ENCODE measurements around the gene PURB.
"Not testable (repeated sequence)": the region's sequence is repeated elsewhere in the genome, so short reads cannot be mapped to it uniquely, and the experiment has no call there.

PURB gene

DNA sequence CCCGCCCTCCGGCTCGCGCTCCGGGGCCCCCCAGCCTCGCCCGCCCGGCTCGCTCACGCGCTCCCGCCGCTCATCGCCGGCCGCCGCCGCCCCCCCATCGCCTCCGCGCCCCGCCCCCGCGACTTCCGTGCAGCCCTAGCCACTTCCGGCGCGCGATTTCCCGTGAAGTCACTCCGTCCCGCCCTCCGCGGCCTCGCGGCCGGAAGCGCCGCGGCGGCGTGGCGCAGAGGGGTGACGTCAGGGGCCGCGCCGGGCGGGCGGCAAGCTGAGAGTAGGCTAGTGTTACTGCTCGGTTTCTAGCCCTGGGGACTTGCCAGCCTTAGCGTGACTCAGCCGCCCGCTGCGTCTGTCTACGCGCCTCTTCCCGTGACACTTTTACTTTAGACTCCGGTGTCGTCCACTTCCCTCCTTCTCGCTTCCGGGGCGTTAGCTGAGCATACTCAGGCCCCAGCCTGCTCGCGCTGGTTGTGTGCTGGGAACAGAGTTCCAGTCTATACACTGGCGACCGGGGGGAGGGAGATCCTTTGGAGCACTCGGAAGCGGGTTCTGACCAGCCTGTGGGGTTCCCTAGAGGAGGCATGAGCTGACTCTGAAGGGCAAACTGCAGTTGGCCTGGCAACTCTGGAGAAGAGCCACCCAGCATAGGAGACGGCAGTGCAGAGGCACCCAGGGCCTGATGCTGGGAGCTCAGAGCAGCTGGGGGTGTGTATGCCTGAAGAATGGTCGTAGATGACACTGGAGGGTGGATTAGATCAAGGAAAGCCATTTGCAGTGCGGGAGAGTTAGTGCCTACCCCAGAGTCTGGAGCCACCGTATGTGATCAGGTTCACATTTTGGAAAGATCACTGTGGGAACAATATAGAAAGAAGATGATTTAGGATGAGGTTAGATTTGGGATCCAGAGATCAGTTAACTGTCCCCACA, at the start of gene PURB:
Gene PURB, minus strand, starts transcription at position 137 of the 924 bp plus-strand sequence. CDS start 182 bp downstream, outside the sequence.
- peaks cover 5% of the 10 kb centered on the region for H3K9me3 Mint-ChIP-seq
- H3K27ac Mint-ChIP-seq, result peak within 1 kb of the TSS; percentile 98
- peak; percentile 97 for DNase-seq
- H3K4me3 Mint-ChIP-seq, result peak within 1 kb of the TSS; percentile 91
- H3K36me3 Mint-ChIP-seq (ENCODE audit: low read depth), result peaks cover 46% of the 10 kb centered on the region
- peaks cover 55% of the 10 kb centered on the region for H3K4me1 Mint-ChIP-seq (ENCODE audit: low read depth)
- no peaks in the 10 kb centered on the region for H3K27me3 Mint-ChIP-seq

DNA sequence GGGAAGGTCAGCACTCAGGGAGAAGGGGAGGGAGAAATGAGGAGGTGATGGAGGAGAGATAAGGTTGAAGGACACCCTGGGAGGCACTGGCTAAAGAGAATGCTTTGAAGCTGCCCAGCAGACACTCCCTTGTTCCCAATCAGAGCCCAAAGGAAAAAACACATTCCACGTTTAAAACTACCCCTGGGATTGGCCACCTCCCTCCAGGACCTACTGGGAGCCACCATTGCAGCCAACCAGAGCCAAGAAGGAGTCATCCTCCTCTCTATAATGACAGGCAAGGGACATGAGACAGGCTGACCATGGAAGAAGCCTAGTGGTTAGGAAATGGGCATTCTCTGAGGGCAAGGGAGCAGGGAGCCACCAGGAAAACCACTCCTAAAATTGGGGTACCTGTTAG, 49.7 kb upstream of the PURB start:
- no peak for DNase-seq

DNA sequence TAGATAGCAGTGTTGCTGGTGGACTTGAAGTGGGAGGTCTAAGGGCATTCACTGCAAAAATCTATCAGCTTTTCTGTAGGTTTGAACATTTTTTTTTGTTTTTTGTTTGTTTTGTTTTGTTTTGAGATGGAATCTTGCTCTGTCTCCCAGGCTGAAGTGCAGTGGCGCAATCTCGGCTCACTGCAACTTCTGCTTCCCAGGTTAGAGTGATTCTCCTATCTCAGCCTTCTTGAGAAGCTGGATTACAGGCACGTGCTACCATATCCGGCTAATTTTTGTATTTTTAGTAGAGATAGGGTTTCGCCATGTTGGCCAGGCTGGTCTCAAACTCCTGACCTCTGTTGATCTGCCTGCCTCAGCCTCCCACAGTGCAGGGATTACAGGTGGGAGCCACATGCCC, 49.2 kb upstream of the PURB start:
- not testable (repeated sequence) for H3K27ac Mint-ChIP-seq; H3K4me3 Mint-ChIP-seq; H3K36me3 Mint-ChIP-seq (ENCODE audit: low read depth); H3K27me3 Mint-ChIP-seq; H3K9me3 Mint-ChIP-seq; DNase-seq; H3K4me1 Mint-ChIP-seq (ENCODE audit: low read depth)

More for the DNA sequence above, 49.7 kb upstream of the PURB start:
- no peak overlapping the region for H3K4me3 Mint-ChIP-seq
- H3K27me3 Mint-ChIP-seq, result no peaks in the 10 kb centered on the region
- H3K9me3 Mint-ChIP-seq, result no peaks in the 10 kb centered on the region
- H3K4me1 Mint-ChIP-seq (ENCODE audit: low read depth), result no peaks in the 10 kb centered on the region
- no peak overlapping the region for H3K27ac Mint-ChIP-seq
- H3K36me3 Mint-ChIP-seq (ENCODE audit: low read depth), result no peaks in the 10 kb centered on the region

- Mint-ChIP-seq H3K36me3 (ENCODE audit: low read depth) (no peaks in the 10 kb centered on the region), H3K27ac (no peak overlapping the region), H3K27me3 (no peaks in the 10 kb centered on the region), H3K9me3 (no peaks in the 10 kb centered on the region), H3K4me1 (ENCODE audit: low read depth) (no peaks in the 10 kb centered on the region), H3K4me3 (no peak overlapping the region)
- no peak for DNase-seq
Measured at GRCh38 chr7:44930921-44931320, 45.6 kb upstream of the PURB start.

DNA sequence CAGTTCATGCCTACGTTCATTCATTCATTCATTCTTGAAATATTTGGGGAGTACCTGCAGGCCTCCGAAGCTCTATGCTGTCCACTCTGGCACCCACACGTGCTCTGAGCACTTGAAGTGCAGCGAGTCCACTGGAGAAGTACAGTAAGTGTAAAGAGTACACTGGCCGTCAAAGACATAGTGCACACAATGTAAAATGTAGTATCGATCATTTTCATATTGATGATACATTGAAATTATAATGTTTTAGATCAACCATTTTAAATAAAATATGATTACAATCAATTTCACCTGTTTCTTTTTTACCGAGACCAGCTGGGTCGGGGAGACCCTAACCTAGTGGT, 37.0 kb upstream of the PURB start:
- no peak overlapping the region for H3K4me3 Mint-ChIP-seq
- H3K9me3 Mint-ChIP-seq, result no peaks in the 10 kb centered on the region

DNA sequence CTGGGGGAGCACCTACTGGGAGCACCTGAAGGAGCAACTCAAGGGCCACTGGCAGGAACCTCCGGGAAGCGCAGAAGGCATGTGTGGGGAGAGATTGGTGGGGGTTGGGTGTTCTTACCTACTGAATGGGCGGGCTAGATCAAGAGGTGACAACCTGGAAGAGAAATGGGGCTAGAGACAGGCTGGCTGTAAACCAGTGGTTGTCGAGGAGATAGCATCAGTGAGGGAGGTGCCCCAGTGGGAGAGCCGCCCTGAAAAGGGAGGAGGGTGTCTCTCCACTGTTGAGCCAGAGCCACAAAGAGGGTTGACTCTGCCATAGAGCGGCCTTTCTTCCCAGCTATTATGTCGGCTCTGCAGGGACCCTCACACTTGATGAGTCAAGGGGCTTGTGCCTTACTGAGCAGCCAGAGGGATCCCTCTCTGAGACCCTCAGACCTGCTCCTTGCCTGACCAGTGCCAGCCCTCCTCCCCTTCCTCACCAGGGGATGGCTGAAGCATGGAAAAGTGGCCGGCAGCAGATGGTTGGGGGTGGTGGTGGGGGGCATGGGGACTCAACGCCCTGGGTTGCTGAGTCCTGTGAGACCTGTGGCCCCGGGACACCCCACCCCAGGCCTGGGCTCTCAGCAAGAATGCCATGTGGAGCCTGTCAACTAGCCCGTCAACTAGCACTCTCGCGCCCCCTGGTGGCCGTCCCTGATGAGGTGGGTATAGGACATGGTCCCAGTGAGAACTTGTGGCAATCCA, 36.4 kb upstream of the PURB start:
- H3K36me3 Mint-ChIP-seq (ENCODE audit: low read depth), result no peaks in the 10 kb centered on the region
- peak; percentile 98 for DNase-seq
- no peaks in the 10 kb centered on the region for H3K9me3 Mint-ChIP-seq
- peaks cover 19% of the 10 kb centered on the region for H3K4me1 Mint-ChIP-seq (ENCODE audit: low read depth)
- H3K4me3 Mint-ChIP-seq, result no peak overlapping the region
- no peaks in the 10 kb centered on the region for H3K27me3 Mint-ChIP-seq
- peak overlapping the region; percentile 34 for H3K27ac Mint-ChIP-seq

More for the DNA sequence above, 37.0 kb upstream of the PURB start:
- H3K27me3 Mint-ChIP-seq, result no peaks in the 10 kb centered on the region
- no peaks in the 10 kb centered on the region for H3K36me3 Mint-ChIP-seq (ENCODE audit: low read depth)
- no peak overlapping the region for H3K27ac Mint-ChIP-seq
- DNase-seq, result no peak
- peaks cover 19% of the 10 kb centered on the region for H3K4me1 Mint-ChIP-seq (ENCODE audit: low read depth)

DNA sequence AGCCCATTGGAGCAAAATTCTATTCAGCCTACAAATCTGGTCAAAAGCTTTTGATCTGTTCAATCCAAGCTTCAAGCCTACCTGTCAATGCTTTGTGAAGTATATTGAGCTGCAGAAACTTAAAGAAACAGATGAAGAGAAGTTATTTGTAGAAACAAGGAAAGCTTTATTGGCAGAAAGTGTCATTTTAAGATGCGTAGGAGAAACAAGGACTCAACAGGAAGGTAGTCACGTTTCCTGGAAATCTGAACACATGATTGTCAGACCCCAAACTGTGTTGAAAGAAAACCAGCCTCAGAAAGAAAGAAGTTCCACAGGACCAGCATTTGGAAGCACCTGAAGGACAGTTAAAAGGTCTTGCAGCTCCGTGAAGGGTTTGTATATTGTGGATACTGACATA, 34.8 kb upstream of the PURB start:
- peak overlapping the region; percentile 57 for H3K27ac Mint-ChIP-seq
- no peaks in the 10 kb centered on the region for H3K27me3 Mint-ChIP-seq
- no peaks in the 10 kb centered on the region for H3K9me3 Mint-ChIP-seq
- H3K4me3 Mint-ChIP-seq, result no peak overlapping the region
- H3K4me1 Mint-ChIP-seq (ENCODE audit: low read depth), result peaks cover 24% of the 10 kb centered on the region
- DNase-seq, result no peak
- H3K36me3 Mint-ChIP-seq (ENCODE audit: low read depth), result no peaks in the 10 kb centered on the region

DNA sequence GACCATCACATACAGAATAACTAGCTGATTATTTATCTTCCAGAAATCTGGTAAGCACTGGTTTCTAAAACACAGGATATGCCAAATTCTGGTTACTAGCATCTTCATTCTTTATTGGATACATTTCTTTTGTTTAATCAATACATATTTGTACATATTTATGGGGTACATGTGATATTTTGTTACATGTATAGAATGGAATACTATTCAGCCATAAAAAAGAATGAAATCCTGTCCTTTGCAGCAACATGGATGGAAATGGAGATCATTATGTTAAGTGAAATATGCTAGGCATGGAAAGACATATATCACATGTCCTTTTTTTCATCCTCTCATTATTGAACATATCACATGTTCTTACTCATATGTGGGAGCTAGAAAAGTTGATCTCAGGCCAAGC, 32.7 kb upstream of the PURB start:
- no peaks in the 10 kb centered on the region for H3K9me3 Mint-ChIP-seq
- H3K27ac Mint-ChIP-seq, result no peak overlapping the region
- DNase-seq, result no peak
- H3K4me3 Mint-ChIP-seq, result no peak overlapping the region
- H3K27me3 Mint-ChIP-seq, result no peaks in the 10 kb centered on the region
- peaks cover 39% of the 10 kb centered on the region for H3K4me1 Mint-ChIP-seq (ENCODE audit: low read depth)
- no peaks in the 10 kb centered on the region for H3K36me3 Mint-ChIP-seq (ENCODE audit: low read depth)

DNA sequence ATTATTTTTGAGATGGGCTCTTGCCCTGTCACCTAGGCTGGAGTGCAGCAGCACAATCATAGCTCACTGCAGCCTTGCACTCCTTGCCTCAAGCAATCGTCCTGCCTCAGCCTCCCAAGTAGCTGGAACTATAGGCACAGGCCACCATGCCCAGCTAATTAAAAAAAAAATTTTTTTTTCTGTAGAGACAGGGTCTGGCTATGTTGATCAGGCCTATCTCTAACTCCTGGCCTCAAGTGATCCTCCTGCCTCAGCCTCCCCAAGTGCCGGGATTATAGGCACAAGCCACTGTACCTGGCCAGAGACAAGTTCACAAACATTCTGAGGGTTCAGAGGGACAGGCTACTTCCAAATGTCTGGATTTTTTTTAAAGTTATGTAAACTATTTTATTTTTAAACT, 32.1 kb upstream of the PURB start:
- H3K27me3 Mint-ChIP-seq, result no peaks in the 10 kb centered on the region
- H3K9me3 Mint-ChIP-seq, result no peaks in the 10 kb centered on the region
- H3K4me1 Mint-ChIP-seq (ENCODE audit: low read depth), result peaks cover 39% of the 10 kb centered on the region
- H3K36me3 Mint-ChIP-seq (ENCODE audit: low read depth), result no peaks in the 10 kb centered on the region
- H3K27ac Mint-ChIP-seq, result no peak overlapping the region
- no peak for DNase-seq
- H3K4me3 Mint-ChIP-seq, result no peak overlapping the region

DNA sequence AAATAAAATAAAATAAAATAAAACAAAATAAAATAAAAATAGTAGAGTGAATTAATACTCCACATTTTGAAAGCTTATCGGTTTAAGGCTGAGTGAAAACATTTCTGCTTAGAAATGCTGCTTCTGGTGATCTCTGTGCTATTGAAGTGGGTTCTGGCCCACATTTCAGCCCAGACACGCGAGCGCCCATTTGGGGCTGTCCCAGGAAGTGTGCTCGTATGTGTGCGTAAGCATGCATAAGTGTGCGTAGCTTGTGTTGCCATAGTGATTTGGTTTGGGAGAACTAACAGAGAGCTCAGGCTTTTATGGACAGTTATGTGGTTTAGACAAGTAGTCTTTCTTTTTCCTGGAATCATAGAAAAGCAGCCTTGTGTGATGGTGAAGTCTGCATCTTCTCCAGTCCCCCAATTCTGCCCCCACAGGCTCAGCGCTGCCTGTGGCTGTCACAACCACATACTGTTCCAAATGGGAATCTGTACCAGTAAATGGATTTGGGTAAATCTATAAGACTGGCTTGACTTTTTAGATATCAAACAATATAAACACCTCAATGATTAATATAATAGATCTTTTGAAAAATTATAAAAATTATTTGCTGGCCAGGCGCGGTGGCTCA, 29.8 kb upstream of the PURB start:
- Mint-ChIP-seq H3K4me1 (ENCODE audit: low read depth) (peaks cover 26% of the 10 kb centered on the region), H3K36me3 (ENCODE audit: low read depth) (no peaks in the 10 kb centered on the region), H3K27me3 (no peaks in the 10 kb centered on the region), H3K4me3 (peak overlapping the region; percentile 32), H3K9me3 (no peaks in the 10 kb centered on the region), H3K27ac (peak overlapping the region; percentile 93)
- peak; percentile 71 for DNase-seq

DNA sequence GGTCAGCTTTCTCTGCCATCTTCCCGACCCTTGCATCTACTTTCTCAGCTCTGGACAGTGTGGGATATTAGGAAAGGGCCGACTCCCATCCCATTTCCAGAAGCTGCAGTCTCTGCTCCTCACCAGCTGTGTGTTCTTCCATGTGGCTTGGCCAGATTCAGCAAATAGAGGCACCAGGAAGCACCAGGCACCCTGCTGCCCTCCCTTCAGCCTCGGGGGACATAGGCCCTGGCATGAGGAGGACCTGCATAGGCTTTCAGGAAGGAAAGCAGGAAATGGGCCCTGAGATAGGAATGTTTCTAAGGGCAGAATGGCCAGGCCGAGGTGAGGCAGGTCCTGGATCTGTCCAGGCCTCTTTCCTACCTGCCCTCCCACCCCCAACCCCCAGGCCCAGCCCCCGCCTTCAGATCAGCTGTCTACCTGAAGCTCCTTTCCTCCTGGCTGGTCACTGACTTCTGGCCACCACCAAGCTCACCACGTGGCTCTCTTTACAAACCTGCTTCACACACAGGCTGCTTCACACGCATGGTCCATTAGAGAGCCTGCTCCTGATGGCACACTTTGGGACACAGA, 27.5 kb upstream of the PURB start:
- Mint-ChIP-seq H3K9me3 (no peaks in the 10 kb centered on the region), H3K36me3 (ENCODE audit: low read depth) (no peaks in the 10 kb centered on the region), H3K27me3 (no peaks in the 10 kb centered on the region), H3K4me3 (no peak overlapping the region), H3K27ac (peak overlapping the region; percentile 88), H3K4me1 (ENCODE audit: low read depth) (peaks cover 20% of the 10 kb centered on the region)
- no peak for DNase-seq

DNA sequence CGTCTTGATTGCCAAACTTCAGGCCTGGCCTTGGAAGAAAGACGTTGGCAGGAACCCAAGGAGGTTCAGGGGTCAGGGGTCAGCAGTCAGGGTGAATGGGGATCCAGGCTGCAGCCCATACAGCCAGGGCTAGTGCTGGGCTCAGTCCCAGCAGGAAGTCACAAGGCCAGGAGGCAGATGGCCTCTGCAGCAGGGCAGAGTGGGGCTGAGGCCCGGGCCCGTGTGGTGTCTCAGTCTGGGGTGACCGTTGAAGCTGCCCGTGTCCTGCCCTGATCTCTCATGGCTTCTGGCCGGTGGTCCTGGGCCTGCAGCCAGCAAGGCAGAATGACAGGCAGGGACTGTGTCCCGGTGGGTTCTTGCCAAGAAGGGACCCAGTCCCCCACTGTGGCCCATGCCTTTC, 26.6 kb upstream of the PURB start:
- Mint-ChIP-seq H3K4me1 (ENCODE audit: low read depth) (peaks cover 20% of the 10 kb centered on the region), H3K9me3 (no peaks in the 10 kb centered on the region), H3K27me3 (no peaks in the 10 kb centered on the region), H3K4me3 (no peak overlapping the region), H3K36me3 (ENCODE audit: low read depth) (no peaks in the 10 kb centered on the region), H3K27ac (no peak overlapping the region)
- DNase-seq, result no peak

DNA sequence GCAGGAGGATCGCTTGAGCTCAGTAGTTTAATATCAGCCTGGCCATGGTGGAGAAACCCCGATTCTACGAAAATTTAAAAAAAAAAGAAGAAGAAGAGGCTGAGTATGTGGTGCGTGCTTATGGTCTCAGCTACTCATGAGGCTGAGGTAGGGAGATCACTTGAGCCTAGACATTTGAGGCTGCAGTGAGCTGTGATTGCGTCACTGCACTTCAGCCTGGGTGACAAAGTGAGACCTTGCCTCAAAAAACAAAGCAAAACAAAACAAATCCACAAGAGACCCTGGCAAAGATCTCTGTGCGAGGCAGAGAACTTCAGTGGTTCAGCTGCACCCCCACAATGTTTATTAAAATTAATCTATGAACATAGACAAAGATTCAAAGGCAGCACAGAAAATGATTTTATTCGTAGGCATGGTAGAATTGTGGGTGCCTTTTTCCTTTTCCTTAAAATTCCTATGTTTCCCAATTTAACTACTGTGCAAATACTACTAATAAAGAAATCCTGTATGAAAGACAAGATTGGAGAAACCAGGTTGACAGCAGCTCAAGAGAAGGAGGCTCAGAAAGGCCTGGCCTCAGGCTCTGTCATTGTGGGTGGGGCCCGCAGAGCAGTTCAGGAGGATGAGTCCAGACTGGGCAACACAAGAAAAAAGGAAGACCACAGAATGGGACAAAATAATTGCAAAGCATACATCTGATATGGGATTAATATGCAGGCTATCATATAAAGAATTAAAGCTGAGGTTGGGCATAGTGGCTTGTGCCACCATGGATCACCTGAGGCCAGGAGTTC, 24.5 kb upstream of the PURB start:
- Mint-ChIP-seq H3K27me3 (no peaks in the 10 kb centered on the region), H3K4me1 (ENCODE audit: low read depth) (peaks cover 13% of the 10 kb centered on the region), H3K4me3 (no peak overlapping the region), H3K9me3 (no peaks in the 10 kb centered on the region), H3K27ac (no peak overlapping the region), H3K36me3 (ENCODE audit: low read depth) (no peaks in the 10 kb centered on the region)
- DNase-seq, result no peak

GRCh38 chr7:44906965-44907364, 21.6 kb upstream of the PURB start:
- Mint-ChIP-seq H3K9me3 (no peaks in the 10 kb centered on the region), H3K27me3 (no peaks in the 10 kb centered on the region), H3K4me1 (ENCODE audit: low read depth) (no peaks in the 10 kb centered on the region), H3K4me3 (no peak overlapping the region), H3K36me3 (ENCODE audit: low read depth) (no peaks in the 10 kb centered on the region), H3K27ac (no peak overlapping the region)
- no peak for DNase-seq
